DND-41 (cell line): ENCODE results near the gene NPFFR1.

ENCODE experiments used
- EZH2 ChIP-seq: IDR thresholded peaks from 3 replicates; pipeline ENCODE4 v1.6.1; 2012; ENCODE audit warnings: borderline replicate concordance, low read depth, mild to moderate bottlenecking, moderate library complexity, low read length, inconsistent platforms; ENCODE audit not compliant: severe bottlenecking
- TF ChIP-seq, protein P1 (sequence below): IDR thresholded peaks from 2 replicates; pipeline ENCODE4 v1.5.1; 2012; ENCODE audit warnings: borderline replicate concordance, low read length, moderate library complexity, mild to moderate bottlenecking; ENCODE audit not compliant: poor library complexity, severe bottlenecking; ENCODE audit errors: extremely low read depth

DNA sequence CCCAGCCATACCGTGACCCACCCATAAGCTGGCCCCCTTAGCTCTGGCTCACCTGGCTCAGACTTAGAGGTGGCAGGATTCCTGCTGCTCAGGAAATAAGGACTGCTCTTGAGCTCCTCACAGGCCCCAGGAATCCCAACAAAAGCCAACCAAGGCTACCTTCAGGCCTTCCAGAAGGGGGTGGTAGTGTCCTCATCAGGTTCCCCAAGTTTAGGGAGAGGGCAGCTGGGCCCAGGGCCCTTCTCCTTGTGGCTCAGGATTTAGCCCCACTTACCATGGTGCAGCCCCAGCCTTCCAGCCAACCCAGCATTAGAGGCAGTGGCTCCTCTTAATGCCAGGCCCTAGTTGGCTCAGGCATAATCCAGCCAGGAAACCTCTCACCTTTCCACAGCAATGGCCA is 23.5 kb downstream of the NPFFR1 start:
- TF ChIP-seq EZH2, result no peak
- TF ChIP-seq, protein P1, sequence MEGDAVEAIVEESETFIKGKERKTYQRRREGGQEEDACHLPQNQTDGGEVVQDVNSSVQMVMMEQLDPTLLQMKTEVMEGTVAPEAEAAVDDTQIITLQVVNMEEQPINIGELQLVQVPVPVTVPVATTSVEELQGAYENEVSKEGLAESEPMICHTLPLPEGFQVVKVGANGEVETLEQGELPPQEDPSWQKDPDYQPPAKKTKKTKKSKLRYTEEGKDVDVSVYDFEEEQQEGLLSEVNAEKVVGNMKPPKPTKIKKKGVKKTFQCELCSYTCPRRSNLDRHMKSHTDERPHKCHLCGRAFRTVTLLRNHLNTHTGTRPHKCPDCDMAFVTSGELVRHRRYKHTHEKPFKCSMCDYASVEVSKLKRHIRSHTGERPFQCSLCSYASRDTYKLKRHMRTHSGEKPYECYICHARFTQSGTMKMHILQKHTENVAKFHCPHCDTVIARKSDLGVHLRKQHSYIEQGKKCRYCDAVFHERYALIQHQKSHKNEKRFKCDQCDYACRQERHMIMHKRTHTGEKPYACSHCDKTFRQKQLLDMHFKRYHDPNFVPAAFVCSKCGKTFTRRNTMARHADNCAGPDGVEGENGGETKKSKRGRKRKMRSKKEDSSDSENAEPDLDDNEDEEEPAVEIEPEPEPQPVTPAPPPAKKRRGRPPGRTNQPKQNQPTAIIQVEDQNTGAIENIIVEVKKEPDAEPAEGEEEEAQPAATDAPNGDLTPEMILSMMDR, result no peak
